Astrocyte (in vitro differentiated cells and primary cell): ENCODE data around the gene MAEA.

Experiments used
- CTCF ChIP-seq: IDR thresholded peaks from 2 replicates; pipeline ENCODE4 v1.5.1; 2011; ENCODE audit warnings: low read depth, mild to moderate bottlenecking, inconsistent platforms, low read length, moderate library complexity; ENCODE audit not compliant: insufficient read depth
- EZH2 ChIP-seq: IDR thresholded peaks from 2 replicates; pipeline ENCODE4 v1.6.1; 2012; ENCODE audit warnings: mild to moderate bottlenecking, low read length, inconsistent platforms; ENCODE audit not compliant: insufficient read depth

GRCh38 chr4:1271686-1272085 lies 18.0 kb upstream of the MAEA start:
- no peak for TF ChIP-seq CTCF
- no peak for TF ChIP-seq EZH2
